Mammary epithelial cell (primary cell): ENCODE data around the gene SPATA24.

Experiments used
- EZH2 ChIP-seq: IDR thresholded peaks from 2 replicates; pipeline ENCODE4 v1.6.1; 2012; ENCODE audit warnings: low read length, inconsistent platforms, borderline replicate concordance
- TF ChIP-seq, protein P1 (sequence below), 2 donors: IDR thresholded peaks in 1 of 2; conservative IDR thresholded peaks in 1 of 2; 2 replicates each; pipeline ENCODE4 v1.5.1; 2011 to 2012; ENCODE audit warnings: inconsistent platforms in 2 of 2, low read length in 2 of 2, mild to moderate bottlenecking in 2 of 2, control low read depth in 1 of 2, low read depth in 1 of 2; ENCODE audit not compliant: insufficient read depth in 1 of 2; ENCODE audit errors: extremely low read depth in 1 of 2

DNA sequence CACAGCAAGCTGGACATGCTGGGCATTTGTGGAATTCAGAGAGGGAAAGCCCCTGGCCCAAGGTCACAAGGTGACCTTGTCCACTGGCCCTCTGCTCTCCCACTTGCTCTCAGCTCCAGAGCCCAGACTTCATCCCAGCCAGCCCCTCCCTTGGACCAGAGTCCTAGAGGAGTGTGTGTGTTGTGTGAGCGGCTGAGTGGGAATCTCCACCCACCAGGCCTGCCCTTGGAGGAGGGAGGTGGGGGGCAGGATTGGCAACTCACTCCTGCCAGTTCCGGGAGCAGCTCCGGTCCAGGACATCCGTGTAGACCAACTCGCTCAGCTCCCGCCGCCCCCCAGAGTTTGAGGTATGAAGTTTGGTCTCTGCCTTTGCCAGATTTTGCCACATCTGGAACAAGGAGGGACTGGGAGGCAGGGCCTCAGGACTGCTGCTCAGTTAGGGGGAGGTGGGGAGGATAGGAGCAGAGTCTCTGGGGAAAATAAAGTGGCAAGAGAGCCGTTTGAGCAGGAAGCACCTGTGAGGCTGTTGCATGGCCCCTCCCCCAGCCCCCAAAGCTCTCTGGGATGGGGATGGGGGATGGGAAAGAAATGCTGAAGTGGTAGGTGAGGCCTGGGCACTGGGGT is 15.6 kb downstream of the SPATA24 start:
- TF ChIP-seq, protein P1, sequence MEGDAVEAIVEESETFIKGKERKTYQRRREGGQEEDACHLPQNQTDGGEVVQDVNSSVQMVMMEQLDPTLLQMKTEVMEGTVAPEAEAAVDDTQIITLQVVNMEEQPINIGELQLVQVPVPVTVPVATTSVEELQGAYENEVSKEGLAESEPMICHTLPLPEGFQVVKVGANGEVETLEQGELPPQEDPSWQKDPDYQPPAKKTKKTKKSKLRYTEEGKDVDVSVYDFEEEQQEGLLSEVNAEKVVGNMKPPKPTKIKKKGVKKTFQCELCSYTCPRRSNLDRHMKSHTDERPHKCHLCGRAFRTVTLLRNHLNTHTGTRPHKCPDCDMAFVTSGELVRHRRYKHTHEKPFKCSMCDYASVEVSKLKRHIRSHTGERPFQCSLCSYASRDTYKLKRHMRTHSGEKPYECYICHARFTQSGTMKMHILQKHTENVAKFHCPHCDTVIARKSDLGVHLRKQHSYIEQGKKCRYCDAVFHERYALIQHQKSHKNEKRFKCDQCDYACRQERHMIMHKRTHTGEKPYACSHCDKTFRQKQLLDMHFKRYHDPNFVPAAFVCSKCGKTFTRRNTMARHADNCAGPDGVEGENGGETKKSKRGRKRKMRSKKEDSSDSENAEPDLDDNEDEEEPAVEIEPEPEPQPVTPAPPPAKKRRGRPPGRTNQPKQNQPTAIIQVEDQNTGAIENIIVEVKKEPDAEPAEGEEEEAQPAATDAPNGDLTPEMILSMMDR (conservative IDR thresholded peaks at IDR 0.05 in 1 of 2, IDR thresholded peaks at IDR 0.05 in 1 of 2; ENCODE audit: extremely low read depth in 1 of 2, insufficient read depth in 1 of 2, low read depth in 1 of 2, low read length in 2 of 2) = no peak
- TF ChIP-seq EZH2 = no peak
